Measurements from ENCODE around the gene OVCA2. TPM values are rescaled to one million over a fixed set of nuclear protein-coding genes. Genes with fewer than 3 reads are reported as not detected.

Gene OVCA2
- total RNA-seq, 1 experiment from 2014 or later, result 51.8 TPM

DNA sequence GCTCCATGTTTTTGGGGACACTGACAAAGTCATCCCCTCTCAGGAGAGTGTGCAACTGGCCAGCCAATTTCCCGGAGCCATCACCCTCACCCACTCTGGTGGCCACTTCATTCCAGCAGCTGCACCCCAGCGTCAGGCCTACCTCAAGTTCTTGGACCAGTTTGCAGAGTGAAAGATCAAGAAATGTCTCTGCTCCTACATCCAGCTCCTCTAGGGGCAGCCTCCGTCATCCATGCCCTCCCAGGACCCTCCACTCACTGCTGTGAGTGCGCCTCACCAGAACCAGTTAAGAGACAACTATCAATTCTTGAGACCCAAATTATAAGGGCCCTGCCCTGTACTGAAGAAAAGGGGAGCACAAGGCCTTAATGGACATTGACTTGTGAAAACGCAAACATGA, 1.1 kb downstream of the OVCA2 start:
- Histone ChIP-seq H3K9me3 (no peaks in the 10 kb centered on the region), H3K27me3 (no peaks in the 10 kb centered on the region), H3K4me3 (peak overlapping the region; percentile 72), H3K36me3 (peaks cover 11% of the 10 kb centered on the region)
- no peak for DNase-seq

DNA sequence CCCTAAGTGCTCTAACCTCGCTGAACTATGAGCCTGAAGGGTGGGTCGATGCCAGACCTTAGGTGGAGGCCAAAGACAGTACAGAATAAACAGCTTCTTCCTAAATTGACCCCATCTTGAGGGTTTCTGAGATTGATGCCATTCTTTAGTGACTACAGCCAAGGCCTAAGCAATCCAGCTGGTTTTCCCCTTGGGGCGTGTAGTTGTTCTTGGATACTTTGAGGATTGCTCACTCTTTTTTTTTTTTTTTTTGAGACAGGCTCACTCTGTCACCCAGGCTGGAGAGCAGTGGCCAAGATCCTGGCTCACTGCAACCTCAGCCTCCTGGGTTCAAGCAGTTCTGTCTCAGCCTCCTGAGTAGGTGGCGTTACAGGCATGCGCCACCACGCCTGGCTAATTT, 2.0 kb downstream of the OVCA2 start:
- Histone ChIP-seq H3K9me3 (no peaks in the 10 kb centered on the region), H3K4me3 (no peak overlapping the region), H3K36me3 (peaks cover 11% of the 10 kb centered on the region), H3K27me3 (no peaks in the 10 kb centered on the region)
- peak; percentile 43 for DNase-seq

DNA sequence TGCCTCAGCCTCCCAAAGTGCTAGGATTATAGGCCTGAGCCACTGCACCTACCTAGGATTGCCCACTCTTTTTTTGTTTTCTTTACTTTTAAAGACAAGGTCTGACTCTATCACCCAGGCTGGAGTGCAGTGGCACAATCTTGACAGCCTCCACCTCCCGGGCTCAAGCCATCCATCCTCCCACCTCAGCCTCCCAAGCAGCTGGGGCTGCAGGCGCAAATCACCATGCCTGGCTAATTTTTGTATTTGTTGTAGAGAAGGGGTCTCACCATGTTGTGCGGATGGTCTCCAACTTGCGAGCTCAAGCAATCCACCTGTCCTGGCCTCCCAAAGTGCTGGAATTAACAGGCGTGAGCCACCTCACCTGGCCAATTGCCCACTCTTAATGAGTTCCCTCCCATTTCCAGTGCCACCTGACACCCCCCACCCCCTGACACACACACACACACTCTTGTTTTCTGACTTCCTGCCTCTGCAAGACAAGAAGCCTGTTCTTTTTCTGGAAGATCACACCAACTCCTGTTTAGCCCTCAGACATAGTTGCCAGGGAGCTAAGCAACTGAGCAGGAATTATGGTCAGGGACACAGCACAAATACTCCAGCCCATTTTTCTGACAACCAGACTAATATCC, 2.6 kb downstream of the OVCA2 start:
- Histone ChIP-seq H3K4me3 (no peak overlapping the region), H3K36me3 (peaks cover 11% of the 10 kb centered on the region), H3K9me3 (no peaks in the 10 kb centered on the region), H3K27me3 (no peaks in the 10 kb centered on the region)
- no peak for DNase-seq

DNA sequence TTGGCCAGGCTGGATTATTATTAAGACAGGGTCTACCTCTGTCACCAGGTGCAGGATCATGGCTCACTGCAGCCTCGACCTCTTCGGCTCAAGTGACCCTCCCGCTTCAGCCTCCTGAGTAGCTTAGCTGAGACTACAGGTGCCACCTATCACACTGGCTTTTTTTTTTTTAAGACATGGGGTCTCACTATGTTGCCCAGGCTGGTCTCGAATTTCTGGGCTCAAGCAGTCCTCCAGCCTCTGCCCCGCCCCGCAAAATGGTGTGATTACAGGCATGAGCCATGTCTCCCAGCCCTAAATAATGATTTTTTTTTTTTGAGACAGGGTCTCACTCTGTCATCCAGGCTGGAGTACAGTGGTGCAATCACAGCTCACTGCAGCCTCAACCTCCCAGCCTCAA, 5.8 kb downstream of the OVCA2 start:
- H3K36me3 ChIP-seq, result peaks cover 8% of the 10 kb centered on the region
- H3K4me3 ChIP-seq, result no peak overlapping the region
- H3K27me3 ChIP-seq, result no peaks in the 10 kb centered on the region
- no peaks in the 10 kb centered on the region for H3K9me3 ChIP-seq
- no peak for DNase-seq

DNA sequence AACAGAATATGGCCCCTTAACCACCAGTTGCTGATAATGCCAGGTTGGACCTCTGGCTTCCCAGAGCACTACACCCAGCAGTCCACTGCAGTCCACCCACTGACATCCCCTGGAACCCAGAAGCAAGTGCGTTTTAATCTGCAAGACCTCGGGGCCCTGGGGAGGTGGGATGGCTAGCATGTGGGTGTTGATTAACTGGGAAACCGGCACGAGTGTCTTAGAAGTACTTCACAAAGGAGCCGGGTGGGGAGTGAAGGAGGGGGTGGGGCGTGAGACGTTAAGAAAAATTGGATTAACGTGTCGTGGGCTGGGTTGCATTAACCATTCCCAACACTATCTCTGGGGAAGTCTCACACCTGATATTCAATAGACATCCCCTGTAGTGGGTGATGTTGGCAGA, 7.0 kb downstream of the OVCA2 start:
- DNase-seq, result no peak
- Histone ChIP-seq H3K9me3 (no peaks in the 10 kb centered on the region), H3K36me3 (no peaks in the 10 kb centered on the region), H3K27me3 (no peaks in the 10 kb centered on the region), H3K4me3 (no peak overlapping the region)

DNA sequence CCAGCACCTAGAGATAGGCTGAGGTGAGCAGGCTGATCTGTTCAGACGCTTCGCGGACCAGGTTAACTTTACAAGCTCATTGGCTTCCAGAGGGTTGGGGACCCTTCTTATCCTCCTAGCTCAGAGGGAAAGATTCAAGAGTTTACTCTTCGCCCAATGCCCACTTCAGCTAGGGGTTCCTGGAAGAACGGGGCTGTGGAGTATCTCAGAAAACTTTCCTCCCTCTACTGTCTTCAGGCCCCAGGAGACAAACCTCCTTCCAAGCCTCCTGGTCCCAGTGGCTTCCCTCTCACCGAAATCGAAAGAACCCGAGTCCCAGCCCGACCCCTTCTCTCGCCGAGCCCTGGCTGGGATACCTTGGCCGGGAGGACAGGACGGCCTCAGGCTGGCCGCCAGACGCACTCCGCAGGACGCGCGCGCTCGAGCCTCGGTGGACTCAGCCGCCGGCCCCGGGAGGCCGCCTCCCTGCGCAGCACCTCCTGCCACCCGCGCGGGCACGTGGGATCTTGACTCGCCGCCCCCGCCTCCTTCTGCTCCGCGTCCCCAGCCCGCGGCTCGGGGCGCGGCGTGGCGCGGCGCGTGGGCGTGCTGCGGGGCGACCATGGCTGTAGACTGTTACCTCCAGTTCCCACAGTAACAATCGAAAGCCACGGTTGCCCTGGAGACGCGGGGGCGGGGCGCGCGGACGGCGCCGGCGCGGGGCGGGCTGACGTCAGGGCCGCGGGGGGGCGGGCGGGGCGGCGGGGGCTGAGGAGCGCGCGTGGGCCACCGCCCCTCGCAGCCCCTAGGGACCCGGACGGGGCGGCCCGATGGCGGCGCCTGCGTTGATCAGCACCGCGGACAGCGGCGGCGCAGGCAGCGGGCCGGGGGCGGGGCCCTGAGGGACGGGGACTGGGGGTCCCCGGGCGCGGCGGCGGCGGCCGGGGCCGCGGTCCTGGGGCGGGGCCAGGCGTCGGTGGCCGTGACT, 7.8 kb downstream of the OVCA2 start:
- no peaks in the 10 kb centered on the region for H3K36me3 ChIP-seq
- no peaks in the 10 kb centered on the region for H3K9me3 ChIP-seq
- peak; percentile 75 for DNase-seq
- H3K27me3 ChIP-seq, result no peaks in the 10 kb centered on the region
- peak overlapping the region; percentile 48 for H3K4me3 ChIP-seq

DNA sequence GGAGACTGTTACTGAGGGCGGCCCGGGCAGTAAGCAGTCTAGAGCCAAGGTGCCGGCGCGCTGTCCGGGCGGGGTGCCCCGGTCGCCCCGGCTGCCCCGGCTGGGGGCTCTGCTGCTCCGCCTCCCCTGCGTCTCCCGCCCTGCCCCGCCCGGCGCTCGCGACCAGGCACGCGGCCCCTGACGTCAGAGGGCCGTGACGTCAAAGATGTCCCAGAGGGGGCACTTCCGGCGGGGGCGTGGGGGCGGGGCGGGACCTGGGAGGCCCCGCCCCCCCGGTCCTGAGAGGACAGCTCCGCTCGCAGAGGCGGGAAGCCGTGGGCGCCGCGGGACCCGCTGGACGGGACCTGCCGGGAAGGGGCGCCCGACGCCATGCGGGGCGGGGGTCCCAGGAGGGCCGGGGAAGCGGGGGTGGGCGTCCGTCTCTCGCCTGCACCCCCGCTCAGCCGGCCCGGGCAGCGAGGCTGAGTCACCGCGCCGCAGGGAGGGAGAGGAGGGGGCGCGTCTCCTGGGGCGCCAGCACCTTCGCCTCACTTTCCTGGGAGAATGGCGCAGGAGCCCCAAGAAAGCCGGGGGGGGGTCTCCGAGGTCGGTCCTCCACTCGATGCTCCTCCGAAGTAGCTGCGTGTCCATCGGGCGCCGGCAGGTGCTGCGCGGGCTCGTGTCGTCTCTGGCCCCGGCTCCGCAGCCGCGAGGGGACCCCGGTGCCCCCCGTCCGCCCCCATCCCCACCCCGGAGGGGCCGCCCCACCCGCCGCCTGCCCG, 8.7 kb downstream of the OVCA2 start:
- Histone ChIP-seq H3K27me3 (no peaks in the 10 kb centered on the region), H3K36me3 (no peaks in the 10 kb centered on the region), H3K4me3 (peak overlapping the region; percentile 22; the same call in 1 of the 2 replicates), H3K9me3 (no peaks in the 10 kb centered on the region)
- DNase-seq, result peak; percentile 49

DNA sequence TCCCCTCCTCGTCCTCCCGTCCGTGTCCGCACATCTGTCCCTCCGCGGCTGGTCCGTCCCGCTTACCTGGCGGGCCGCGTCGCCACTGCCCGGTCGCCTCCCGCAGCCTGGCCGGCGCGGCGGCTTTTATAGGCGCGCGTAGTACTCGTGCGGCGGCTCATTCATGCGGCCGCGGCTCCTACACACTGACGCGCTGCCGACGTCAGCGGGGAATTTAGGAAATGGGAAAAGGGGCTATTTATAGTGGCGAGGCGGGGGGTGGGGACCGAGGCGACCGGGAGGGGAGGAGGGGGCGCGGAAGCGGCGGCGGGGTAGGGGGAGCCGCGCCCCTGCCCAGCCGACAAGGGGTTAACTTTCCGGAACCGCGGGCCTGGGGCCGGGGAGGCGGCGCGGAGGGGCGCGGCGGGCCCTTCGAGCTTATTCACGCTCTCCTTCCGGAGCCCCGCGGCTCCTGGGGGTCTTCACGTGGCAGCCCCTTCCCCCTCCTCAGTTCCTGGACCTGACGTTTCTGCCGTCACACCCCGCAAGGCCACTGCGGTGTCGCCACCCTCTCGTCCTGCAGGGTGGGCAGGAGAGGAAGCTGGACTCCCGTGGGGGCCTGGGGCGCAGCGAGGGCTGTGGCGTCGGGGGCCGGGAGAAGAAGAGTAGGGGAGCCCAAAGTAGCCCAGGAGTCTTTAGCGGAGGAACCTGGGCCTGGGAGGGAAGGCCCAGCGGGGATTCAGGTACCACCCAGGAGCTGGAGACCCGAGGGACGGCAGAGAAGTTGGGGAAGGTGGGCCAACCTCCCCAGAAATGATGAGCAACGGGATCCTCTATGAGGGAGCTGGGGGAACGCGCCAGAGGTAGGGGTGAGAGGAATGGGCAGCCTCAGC, 9.5 kb downstream of the OVCA2 start:
- no peaks in the 10 kb centered on the region for H3K9me3 ChIP-seq
- no peak for DNase-seq
- no peaks in the 10 kb centered on the region for H3K27me3 ChIP-seq
- H3K36me3 ChIP-seq, result no peaks in the 10 kb centered on the region
- no peak overlapping the region for H3K4me3 ChIP-seq

DNA sequence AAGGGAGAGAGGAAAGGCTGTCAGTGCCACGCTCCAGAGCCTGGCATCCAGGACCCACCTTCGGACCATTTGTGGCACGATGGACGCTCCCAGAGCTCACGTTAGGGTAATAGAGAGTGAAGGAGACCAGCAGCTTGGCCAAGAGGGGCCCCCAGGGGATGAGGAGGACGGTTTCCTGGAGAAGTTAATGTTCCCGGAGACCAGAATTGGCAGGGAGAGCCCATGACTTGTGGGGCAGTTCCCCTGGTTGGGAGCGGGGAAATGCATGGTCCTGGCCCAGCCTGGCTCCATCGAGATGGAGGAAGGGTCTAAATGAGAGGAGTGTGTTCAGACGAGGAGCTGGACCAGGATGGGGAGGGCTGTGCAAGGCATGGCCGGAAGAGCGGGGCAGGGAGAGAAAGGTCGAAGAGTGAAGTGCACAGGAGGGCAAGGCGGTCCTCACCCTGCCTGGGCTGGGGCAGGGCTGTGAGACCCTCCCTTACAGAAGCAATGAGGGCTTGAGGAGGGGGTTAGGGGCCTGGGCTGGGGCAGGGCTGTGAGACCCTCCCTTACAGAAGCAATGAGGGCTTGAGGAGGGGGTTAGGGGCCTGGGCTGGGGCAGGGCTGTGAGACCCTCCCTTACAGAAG, 10.2 kb downstream of the OVCA2 start:
- Histone ChIP-seq H3K4me3 (no peak overlapping the region), H3K27me3 (no peaks in the 10 kb centered on the region), H3K36me3 (no peaks in the 10 kb centered on the region), H3K9me3 (no peaks in the 10 kb centered on the region)
- DNase-seq, result no peak

DNA sequence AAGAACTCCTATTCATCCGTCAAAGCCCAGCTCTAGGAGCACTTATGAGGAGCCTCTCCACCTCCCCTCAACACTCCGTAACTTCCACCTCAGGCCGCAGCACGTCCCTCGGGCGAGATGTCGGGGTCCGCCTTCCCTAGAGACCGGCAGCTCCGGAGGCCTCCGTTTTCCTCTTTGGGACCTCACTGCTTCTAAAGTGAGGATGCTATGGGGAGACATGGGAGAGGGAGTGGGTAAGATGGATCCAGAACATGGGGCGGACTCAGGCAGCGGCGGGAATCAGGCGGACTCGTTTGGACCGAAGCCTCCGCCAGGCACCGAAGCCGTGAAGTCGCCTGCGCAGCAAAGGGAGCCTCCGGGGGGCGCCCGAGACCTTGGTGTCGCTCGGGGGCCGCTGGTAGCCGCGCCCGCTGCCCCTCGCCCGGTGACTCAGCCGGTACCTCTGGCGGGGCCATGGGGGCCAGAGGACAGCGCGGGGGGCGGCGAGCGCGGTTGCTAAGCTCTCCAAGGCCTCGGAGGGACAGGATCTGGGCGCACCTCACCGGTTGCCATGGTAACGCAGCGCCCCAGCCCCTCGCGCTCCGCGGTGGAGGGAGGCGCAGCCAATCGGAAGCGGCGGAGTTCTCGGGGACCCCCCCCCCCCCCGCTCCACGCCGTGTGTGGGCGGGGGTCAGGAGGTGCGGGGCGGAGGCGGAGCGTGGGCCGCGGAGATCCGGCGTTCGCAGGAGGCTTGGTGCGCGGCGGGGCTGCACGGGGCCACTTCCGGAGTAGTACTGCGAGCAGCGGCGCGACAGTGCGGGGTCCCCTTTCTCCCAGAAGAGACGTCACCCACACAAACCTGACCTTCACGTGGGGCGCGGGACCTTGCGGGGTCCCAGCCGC, 11.8 kb downstream of the OVCA2 start:
- peak; percentile 34 for DNase-seq
- no peaks in the 10 kb centered on the region for H3K27me3 ChIP-seq
- no peak overlapping the region for H3K4me3 ChIP-seq
- H3K9me3 ChIP-seq, result no peaks in the 10 kb centered on the region
- no peaks in the 10 kb centered on the region for H3K36me3 ChIP-seq

DNA sequence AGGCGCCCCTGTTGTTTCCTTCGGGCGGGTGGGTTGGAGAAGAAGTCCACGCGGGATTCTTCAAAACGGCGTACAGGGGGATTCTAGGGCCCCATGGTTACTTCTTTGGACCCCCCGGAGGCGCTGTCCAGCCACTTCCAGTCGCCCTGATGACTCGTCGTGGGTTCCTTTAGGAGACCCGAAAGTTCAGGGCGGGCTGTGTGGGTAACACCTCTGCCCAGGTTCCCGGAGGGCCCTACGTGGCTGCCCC, 12.4 kb downstream of the OVCA2 start:
- H3K27me3 ChIP-seq, result no peaks in the 10 kb centered on the region
- no peaks in the 10 kb centered on the region for H3K36me3 ChIP-seq
- no peak for DNase-seq
- H3K9me3 ChIP-seq, result no peaks in the 10 kb centered on the region
- H3K4me3 ChIP-seq, result no peak overlapping the region

DNA sequence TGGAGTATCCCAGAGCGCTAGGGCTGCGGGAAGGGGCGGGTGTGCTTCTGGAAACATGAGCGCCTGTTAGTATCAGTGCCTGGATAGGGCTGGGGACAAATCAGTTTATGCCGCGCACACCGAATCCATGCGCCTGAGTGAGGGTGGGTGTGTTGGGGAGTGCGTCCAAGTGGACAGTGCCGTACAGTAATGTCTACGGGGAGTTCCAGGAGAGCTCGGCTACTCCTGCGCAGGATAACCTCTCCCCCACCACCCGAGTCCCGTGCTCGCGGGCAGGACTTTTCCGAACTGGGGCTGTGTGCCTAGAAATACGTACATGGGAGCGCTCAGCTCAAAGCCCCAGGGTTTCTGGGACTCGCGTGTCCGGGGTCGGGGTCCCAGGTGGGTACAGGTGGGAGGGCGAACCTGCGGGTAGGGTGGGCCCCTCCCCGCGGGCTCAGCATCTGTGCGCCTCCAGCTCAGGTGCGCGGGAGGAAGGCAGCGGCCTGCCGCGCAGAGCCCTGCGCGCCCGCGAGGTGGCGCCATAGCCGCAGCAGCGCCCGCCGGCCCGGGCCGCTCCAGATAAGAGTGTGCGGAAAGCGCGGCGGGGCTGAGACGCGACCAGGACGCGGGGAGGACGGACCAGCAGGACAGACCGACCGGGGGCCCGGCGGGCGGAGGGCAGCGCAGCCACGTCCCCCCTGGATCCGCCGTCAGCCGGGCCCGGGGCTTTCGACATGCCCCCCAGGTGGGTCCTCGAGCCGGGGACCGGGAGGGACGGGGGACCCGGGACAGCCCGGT, 12.9 kb downstream of the OVCA2 start, which contains the start of gene HIC1:
HIC1 (plus strand) TSS at position 592 of the 780 bp plus-strand sequence. CDS start 1,588 bp downstream, outside the sequence.
- Histone ChIP-seq H3K36me3 (no peaks in the 10 kb centered on the region), H3K4me3 (peak within 1 kb of the TSS; percentile 62), H3K27me3 (no peaks in the 10 kb centered on the region), H3K9me3 (no peaks in the 10 kb centered on the region)
- peak; percentile 69 for DNase-seq

DNA sequence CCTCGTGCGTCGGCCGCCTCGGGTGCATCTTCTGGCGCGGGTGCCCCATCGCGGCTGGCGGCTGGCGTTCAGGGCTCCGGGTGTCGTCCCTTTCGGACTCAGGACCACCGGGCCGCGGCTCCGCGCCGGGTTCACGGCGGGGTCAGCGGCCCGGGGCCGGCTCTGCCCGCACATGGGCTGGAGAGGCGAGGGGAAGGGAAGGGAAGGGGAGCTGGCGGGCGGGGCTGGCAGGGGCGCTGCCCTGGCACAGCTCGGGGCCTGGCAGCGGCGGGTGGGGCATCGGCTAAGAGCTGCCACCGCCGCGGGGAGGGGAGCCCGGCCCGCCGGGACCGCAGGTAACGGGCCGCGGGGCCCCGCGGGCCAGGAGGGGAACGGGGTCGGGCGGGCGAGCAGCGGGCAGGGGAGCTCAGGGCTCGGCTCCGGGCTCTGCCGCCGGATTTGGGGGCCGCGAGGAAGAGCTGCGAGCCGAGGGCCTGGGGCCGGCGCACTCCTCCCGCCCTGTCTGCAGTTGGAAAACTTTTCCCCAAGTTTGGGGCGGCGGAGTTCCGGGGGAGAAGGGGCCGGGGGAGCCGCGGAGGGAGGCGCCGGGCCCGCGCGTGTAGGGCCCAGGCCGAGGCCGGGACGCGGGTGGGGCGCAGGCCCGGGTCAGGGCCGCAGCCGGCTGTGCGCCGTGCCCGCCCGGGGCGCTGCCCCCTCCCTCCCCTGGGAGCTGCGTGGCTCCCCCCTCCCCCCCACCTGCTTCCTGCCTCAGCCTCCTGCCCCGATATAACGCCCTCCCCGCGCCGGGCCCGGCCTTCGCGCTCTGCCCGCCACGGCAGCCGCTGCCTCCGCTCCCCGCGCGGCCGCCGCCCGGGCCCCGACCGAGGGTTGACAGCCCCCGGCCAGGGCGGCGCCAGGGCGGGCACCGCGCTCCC, 13.7 kb downstream of the OVCA2 start:
- peak overlapping the region; percentile 62 for H3K4me3 ChIP-seq
- H3K9me3 ChIP-seq, result no peaks in the 10 kb centered on the region
- H3K27me3 ChIP-seq, result no peaks in the 10 kb centered on the region
- DNase-seq, result no peak
- H3K36me3 ChIP-seq, result no peaks in the 10 kb centered on the region

Measured in MG63 (cell line).